AG04449 (cell line): ENCODE measurements around the gene FRYL.
"Not testable (repeated sequence)": the region's sequence is repeated elsewhere in the genome, so short reads cannot be mapped to it uniquely, and the experiment has no call there.

Source experiments
- CTCF ChIA-PET: fragments of 350-600 bp; formaldehyde crosslinking; extraction: SDS; loops from one replicate; lab custom pipeline; 2021; ENCODE audit warnings: antibody characterized with exemption; lab: Yijun Ruan, JAX
- POLR2A ChIA-PET: fragments of 400-600, 350-600 bp; formaldehyde crosslinking; extraction: SDS; loops from one replicate; lab custom pipeline; 2020; ENCODE audit warnings: antibody characterized with exemption, inconsistent platforms; lab: Yijun Ruan, JAX
- DNase-seq: peaks from one replicate; pipeline ENCODE4 v3.0.0-alpha.2; 2010; ENCODE audit warnings: low read depth, low spot score
- H3K4me3 ChIP-seq: 2 replicates; pipeline ENCODE4 v1.5.1; 2011; ENCODE audit warnings: low read depth, mild to moderate bottlenecking, control low read depth, low read length
- CTCF ChIP-seq: IDR thresholded peaks from one replicate; pipeline ENCODE4 v1.5.1; 2011; ENCODE audit warnings: mild to moderate bottlenecking, moderate library complexity, low read length, control low read depth, inconsistent platforms; ENCODE audit not compliant: insufficient read depth; ENCODE audit errors: missing control alignments

Gene FRYL

GRCh38 chr4:48645225-48645794 lies 134.8 kb downstream of the FRYL start:
- H3K4me3 ChIP-seq: no peak overlapping the region
- CTCF ChIA-PET: no interaction called here
- TF ChIP-seq CTCF: no peak
- POLR2A ChIA-PET: no interaction called here
- no peak for DNase-seq

GRCh38 chr4:48642421-48643374 lies 137.4 kb downstream of the FRYL start:
- CTCF ChIA-PET: interaction anchor here (1.8 kb wide), 1 partner anchor 10 kb away, joined by 4 read pairs; no protein-coding TSS in a partner anchor
- TF ChIP-seq CTCF: no peak
- no peak for DNase-seq
- POLR2A ChIA-PET: interaction anchor here (0.7 kb wide), 1 partner anchor 138 kb away, joined by 3 read pairs; the partner anchor contains the start of gene FRYL
- no peak overlapping the region for H3K4me3 ChIP-seq

- CTCF ChIA-PET: no interaction called here
- TF ChIP-seq CTCF: no peak
- POLR2A ChIA-PET: no interaction called here
- H3K4me3 ChIP-seq: no peak overlapping the region
- no peak for DNase-seq
These were observed 138.7 kb downstream of the FRYL start for GRCh38 chr4:48641401-48641800.

GRCh38 chr4:48640699-48641098 lies 139.4 kb downstream of the FRYL start:
- POLR2A ChIA-PET: no interaction called here
- CTCF ChIA-PET: no interaction called here

GRCh38 chr4:48640225-48640624 lies 139.9 kb downstream of the FRYL start:
- no peak for TF ChIP-seq CTCF
- H3K4me3 ChIP-seq: no peak overlapping the region
- no peak for DNase-seq
- CTCF ChIA-PET: interaction anchor here (0.8 kb wide), 1 partner anchor 62 kb away, joined by 3 read pairs; no protein-coding TSS in a partner anchor
- POLR2A ChIA-PET: no interaction called here

More at GRCh38 chr4:48640699-48641098, 139.4 kb downstream of the FRYL start:
- no peak overlapping the region for H3K4me3 ChIP-seq
- no peak for DNase-seq
- no peak for TF ChIP-seq CTCF

- H3K4me3 ChIP-seq: no peak overlapping the region
- POLR2A ChIA-PET: no interaction called here
- DNase-seq: no peak
- TF ChIP-seq CTCF: no peak
- CTCF ChIA-PET: interaction anchor here (0.8 kb wide), 1 partner anchor 61 kb away, joined by 3 read pairs; no protein-coding TSS in a partner anchor
These were observed 140.3 kb downstream of the FRYL start for GRCh38 chr4:48639807-48640206.

- DNase-seq, H3K4me3 ChIP-seq, POLR2A ChIA-PET, CTCF ChIA-PET: not testable (repeated sequence)
These were observed 141.5 kb downstream of the FRYL start for GRCh38 chr4:48638586-48638985.
